A549 treated with RU486 at 1 μM for 4 hours (cell line): ENCODE measurements around the gene GNAT3. TPM values are rescaled to one million over a fixed set of nuclear protein-coding genes. Genes with fewer than 3 reads are reported as not detected.

Experiments
- total RNA-seq: library from RNA; stranded (reverse); fragments of 200-300 nt; extraction: Qiagen RNA extraction; gene quantifications from 5 replicates; pipeline ENCODE4 v1.2.3, GENCODE V29; 2022; ENCODE audit warnings: low read depth

The GNAT3 gene
- not detected in 5 replicates for total RNA-seq

GRCh38 chr7:80511964-80512363 lies at the start of gene GNAT3:
Gene GNAT3 (minus strand): TSS chr7:80512064. CDS start chr7:80511926, 138 bp downstream.

Other genes starting within 250 kb of the GNAT3 start
- gene CD36, start 126.6 kb upstream of the GNAT3 start, total RNA-seq, result 0.06 to 0.29 TPM (median 0.15 TPM) in 4 of 5 replicates, not detected in the other